Activated T-cell treated with anti-CD3 and anti-CD28 coated beads, Interleukin-2, amount 50 U/mL, for 48 hours (primary cell): ENCODE data around the gene RHOD.

Experiments
- DNase-seq, 2 experiments: peaks; one replicate each; pipeline ENCODE4 v3.0.0-alpha.2; 2020

Gene RHOD

GRCh38 chr11:67062526-67063373 lies 6.1 kb downstream of the RHOD start:
- DNase-seq, result no peak

DNA sequence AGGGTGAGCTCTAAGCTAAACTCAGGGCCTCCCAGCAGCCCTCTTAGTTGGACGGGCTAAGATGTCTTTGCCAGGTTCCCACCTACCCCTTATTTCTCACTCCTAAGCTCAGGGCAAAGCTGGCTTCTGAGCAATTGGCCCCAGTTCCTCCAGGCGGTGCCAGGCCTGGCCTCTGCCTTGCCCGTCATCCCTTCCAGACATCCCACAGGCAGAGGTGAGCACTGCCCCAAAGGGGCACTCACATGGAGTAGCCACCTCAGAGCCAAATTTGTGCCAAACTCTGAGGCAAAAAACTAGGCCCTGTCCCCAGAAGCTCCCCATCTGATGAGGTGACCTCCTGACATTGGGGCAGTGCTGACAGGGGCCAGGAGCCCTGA lies 9.7 kb downstream of the RHOD start:
- DNase-seq, result no peak

- peak; percentile 83 to 88 for DNase-seq
These were observed 15.0 kb downstream of the RHOD start for GRCh38 chr11:67071420-67072284.

DNA sequence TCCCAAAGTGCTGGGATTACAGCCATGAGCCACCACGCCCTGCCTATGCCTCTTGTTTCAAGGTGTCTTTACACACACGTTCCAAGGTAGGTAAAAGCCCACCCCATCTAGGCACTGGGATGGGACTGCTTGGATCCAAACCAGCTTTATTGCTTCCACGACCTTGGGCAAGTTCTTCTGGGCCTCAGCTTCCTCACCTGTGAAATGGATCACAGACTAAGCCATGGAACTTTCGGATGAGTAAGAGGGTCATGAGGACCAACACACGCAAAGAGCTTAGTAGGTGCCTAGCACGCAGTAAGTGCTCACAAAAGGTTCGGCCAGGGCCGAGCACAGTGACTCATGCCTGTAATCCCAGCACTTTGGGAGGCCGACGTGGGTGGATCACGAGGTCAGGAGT lies 15.6 kb downstream of the RHOD start:
- no peak for DNase-seq

DNA sequence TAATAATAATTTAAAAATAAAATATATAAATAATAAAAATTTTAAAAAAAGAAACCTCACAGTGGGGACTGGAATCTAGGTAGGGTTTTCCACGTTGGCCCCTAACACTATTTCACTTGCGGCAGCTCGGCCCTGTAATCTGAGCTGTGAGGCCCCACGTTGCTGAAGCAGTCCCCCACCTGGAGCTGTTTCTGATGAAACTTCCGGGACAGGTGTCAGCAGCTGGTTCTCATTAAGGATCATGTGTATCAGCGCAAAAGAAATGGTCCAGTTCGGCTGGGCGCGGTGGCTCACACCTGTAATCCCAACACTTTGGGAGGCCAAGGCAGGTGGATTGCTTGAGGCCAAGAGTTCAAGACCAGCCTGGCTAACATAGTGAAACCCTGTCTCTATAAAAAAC lies 17.3 kb downstream of the RHOD start:
- no peak for DNase-seq

GRCh38 chr11:67076202-67076601 lies 19.6 kb downstream of the RHOD start:
- DNase-seq, result no peak

GRCh38 chr11:67079065-67079705 lies 22.5 kb downstream of the RHOD start:
- DNase-seq, result peak; percentile 37 to 44

- peak in 1 of 2 experiments; percentile 29 for DNase-seq
These were observed 25.6 kb downstream of the RHOD start for GRCh38 chr11:67082071-67082791.

DNA sequence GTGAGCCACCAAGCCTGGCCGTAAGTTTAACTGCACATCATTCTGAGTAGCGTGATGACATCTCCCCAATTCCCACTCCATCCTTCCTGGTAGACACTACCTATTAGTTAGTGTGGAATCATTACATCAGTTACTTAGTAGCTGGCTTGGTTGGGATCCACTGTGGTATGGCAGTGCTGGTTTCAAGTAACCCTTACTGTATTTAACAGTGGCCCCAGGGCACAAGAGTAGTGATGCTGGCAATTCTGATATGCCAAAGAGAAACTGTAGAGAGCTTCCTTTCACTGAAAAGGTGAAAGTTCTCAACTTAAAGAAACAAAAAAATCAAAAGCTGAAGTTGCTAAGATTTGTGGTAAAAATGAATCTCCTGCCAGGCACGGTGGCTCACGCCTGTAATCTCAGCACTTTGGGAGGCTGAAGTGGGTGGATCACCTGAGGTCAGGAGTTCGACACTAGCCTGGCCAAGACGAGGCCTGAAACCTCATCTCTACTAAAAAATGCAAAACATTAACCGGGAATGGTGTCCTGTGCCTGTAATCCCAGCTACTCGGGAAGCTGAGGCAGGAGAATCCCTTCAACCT lies 27.2 kb downstream of the RHOD start:
- DNase-seq, result no peak

GRCh38 chr11:67085617-67086016 lies 29.0 kb downstream of the RHOD start:
- DNase-seq, result no peak

DNA sequence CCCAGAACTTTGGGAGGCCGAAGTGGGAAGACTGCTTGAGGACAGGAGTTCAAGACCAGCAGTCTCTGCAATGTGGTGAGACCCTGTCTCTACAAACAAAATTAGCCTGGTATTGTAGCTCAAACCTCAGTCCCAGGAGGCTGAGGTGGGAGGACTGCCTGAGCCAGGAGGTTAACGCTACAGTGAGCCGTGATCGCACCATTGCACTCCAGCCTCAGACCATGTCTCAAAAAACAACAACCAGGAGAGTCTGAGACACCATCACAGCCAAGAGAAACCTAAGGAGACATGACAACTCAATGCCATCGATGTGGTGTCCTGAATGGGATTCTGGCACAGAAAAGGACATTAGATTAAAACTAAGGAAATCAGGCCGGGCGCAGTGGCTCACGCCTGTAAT lies 34.1 kb downstream of the RHOD start:
- DNase-seq, result no peak

GRCh38 chr11:67095214-67095507 lies 38.5 kb downstream of the RHOD start:
- DNase-seq, result no peak

- DNase-seq, result no peak
These were observed 42.3 kb downstream of the RHOD start for GRCh38 chr11:67098799-67099429.

GRCh38 chr11:67099831-67100324 lies 43.2 kb downstream of the RHOD start:
- no peak for DNase-seq

DNA sequence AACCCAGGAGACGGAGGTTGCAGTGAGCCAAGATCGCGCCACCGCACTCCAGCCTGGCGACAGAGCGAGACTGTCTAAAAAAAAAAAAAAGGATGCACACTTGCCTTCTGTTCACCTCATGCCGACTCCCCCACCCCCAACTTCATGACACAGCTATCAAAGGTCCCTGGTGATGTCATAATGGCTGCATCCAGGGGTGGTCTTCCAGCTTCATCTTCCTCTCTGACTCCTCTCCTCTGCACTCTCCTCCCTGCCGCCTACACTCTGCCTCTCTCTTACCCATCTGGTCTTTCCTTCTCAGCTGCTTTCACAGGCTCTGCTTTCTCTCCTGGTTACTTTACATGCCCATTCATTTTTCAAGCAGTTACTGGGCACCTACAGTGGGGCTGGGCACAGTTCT lies 46.0 kb downstream of the RHOD start:
- no peak for DNase-seq

DNA sequence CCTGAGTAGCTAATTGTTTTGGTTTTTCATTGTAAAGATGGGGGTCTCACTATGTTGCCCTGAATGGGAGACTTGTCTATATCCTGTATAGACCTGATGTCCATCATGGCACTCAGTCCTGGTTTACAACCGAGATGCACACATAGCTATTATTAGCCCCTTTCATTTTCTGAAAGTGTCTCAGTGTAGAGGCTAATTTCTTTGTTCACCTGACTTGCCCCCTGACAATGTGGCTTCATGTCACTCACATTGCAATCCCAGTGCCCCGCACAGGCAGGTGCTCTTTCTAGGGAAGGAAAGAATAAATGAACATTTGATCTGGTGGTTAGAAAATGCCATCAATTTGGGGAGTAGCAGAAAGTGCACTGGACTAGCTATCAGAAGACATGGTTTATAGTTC lies 49.3 kb downstream of the RHOD start:
- no peak for DNase-seq

- DNase-seq, result no peak
These were observed 54.6 kb downstream of the RHOD start for GRCh38 chr11:67111261-67111660.

- no peak for DNase-seq
These were observed 56.6 kb downstream of the RHOD start for GRCh38 chr11:67113231-67113721.

GRCh38 chr11:67114275-67114896 lies 57.7 kb downstream of the RHOD start:
- DNase-seq, result no peak

DNA sequence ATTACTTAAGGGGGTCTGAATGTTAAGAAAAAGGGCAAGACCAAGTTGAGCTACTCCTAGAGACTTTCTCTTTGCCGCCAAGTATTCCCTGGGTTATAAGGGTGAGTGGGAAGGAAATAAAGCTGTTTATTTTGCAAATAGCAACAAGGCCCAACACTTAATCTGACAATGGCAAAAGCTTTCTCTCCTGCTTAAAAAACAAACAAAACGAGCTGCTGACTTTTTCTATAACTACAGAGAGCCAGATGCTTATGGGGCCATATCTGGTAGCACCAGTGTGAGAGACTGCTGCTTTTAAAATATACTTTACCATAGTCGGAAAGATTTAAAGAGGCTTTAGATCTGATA lies 60.1 kb downstream of the RHOD start:
- no peak for DNase-seq

DNA sequence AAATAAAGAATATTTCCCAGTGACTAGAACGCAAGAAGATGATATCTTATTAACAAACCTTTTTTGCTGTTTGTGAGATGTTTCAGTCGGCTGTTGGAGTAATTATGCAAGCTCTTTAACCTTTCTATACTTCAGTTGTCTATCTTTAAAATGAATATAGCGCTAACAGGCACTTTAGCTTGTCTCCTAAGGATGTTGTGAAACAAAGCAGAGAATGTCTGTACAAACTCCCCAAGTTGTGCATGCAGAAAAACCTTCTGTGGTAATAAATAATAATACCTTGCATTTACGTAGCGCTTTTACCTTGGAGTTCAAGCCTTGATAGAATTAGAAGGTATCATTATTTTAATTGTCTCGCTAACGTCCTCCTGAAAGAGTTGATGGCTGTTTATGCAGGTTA lies 60.5 kb downstream of the RHOD start:
- no peak for DNase-seq
